ENCODE measurements around the gene WDR91. TPM values are rescaled to one million over a fixed set of nuclear protein-coding genes. Genes with fewer than 3 reads are reported as not detected.

The WDR91 gene
- total RNA-seq, 1 donor from 2014 or later = 15.0 TPM

DNA sequence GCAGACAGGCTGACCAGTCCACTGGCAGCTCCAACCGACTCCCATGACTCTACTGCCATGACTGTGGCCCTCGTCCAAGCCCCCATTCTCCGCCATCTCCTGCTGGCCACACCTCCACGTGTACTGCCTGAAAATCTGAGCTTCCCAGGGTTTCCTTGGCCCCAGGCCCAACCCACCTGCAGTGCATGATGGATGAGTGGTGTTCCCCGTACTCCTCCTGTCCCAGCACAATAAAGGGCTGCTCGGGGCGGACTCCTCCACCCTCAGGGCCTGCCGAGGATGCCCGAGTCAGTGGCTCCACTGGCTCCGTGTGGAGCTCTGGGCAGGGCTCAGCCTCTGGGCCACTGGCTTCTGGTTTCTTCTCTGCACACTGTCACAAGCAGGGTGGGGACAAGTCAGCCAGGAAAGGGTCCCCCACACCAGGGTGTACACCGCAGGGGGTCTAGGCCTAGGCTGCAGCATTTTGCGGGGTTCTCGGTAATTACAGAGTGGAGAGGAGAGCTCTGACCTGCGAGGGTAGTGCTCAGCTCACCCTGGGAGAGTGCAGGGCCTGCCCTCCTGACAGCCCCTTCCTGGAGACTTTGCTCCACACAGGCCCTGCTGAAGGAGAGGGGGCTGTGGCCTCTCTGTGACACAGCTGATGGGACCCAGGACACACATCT lies 15.2 kb downstream of the WDR91 start:
- no peak overlapping the region for H3K4me3 Mint-ChIP-seq
- H3K27ac Mint-ChIP-seq = no peak overlapping the region
- H3K36me3 Mint-ChIP-seq = peaks cover 48% of the 10 kb centered on the region
- H3K9me3 Mint-ChIP-seq = no peaks in the 10 kb centered on the region
- no peaks in the 10 kb centered on the region for H3K4me1 Mint-ChIP-seq
- TF ChIP-seq, protein P1, sequence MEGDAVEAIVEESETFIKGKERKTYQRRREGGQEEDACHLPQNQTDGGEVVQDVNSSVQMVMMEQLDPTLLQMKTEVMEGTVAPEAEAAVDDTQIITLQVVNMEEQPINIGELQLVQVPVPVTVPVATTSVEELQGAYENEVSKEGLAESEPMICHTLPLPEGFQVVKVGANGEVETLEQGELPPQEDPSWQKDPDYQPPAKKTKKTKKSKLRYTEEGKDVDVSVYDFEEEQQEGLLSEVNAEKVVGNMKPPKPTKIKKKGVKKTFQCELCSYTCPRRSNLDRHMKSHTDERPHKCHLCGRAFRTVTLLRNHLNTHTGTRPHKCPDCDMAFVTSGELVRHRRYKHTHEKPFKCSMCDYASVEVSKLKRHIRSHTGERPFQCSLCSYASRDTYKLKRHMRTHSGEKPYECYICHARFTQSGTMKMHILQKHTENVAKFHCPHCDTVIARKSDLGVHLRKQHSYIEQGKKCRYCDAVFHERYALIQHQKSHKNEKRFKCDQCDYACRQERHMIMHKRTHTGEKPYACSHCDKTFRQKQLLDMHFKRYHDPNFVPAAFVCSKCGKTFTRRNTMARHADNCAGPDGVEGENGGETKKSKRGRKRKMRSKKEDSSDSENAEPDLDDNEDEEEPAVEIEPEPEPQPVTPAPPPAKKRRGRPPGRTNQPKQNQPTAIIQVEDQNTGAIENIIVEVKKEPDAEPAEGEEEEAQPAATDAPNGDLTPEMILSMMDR (IDR thresholded peaks at IDR 0.05; ENCODE audit: unreplicated experiment) = no peak
- H3K27me3 Mint-ChIP-seq (ENCODE audit: low read depth) = no peaks in the 10 kb centered on the region
- DNase-seq (ENCODE audit: low spot score in 2 of 2, unreplicated experiment in 2 of 2) = no peak

DNA sequence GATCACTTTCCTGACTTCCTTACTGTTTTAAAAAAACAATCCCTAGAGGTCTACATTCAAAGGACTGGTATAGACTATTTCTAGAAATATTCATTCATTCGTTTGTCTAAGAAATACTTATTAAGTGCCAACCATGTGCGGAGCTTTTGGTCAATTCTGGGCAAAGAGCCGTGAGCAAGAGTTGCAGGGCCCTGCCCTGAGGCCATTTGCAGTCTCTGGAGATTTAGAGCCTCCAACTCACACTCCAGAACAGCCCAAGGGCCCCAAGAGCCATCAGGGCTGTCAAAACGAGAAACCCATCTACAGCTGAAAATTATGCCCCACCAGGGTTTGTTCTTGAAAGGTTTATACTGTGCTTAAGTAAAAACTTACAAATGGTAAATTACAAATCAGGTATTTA lies 16.2 kb downstream of the WDR91 start:
- TF ChIP-seq, protein P1 (IDR thresholded peaks at IDR 0.05; ENCODE audit: unreplicated experiment) = no peak
- Mint-ChIP-seq H3K9me3 (no peaks in the 10 kb centered on the region), H3K4me3 (no peak overlapping the region), H3K27ac (no peak overlapping the region), H3K27me3 (ENCODE audit: low read depth) (no peaks in the 10 kb centered on the region), H3K4me1 (peaks cover 4% of the 10 kb centered on the region), H3K36me3 (peaks cover 56% of the 10 kb centered on the region)
- no peak for DNase-seq (ENCODE audit: low spot score in 2 of 2, unreplicated experiment in 2 of 2)

DNA sequence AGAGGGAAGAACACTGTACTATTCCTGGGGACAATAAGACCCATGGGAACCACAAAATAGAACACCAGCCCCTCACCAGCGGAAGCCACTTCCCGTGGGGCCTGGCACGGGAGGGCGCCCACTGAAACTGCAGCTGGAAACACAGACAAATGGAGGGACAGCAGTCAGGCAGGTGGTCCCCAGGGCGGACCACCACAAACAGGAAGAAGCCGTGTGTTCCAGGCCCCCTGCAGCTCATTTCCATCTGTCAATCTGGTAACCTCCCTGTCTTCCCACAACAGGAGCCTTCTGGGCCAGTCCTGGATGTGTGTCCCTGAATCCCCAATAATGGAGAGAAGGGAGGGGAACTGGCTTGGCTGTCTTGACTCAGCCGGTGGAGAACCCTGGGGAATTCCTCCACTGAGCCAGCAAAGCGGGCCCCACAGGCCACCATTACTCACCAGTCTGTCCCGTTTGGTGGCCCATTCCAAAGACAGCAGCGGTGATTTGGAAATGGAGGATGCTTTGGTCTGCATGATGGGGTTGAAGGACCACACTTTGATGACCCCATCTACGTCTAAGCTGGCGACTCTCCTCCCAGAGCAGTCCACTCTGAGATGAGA lies 16.7 kb downstream of the WDR91 start:
- TF ChIP-seq, protein P1 (IDR thresholded peaks at IDR 0.05; ENCODE audit: unreplicated experiment) = no peak
- H3K9me3 Mint-ChIP-seq = no peaks in the 10 kb centered on the region
- H3K27ac Mint-ChIP-seq = no peak overlapping the region
- no peak for DNase-seq (ENCODE audit: low spot score in 2 of 2, unreplicated experiment in 2 of 2)
- peaks cover 9% of the 10 kb centered on the region for H3K4me1 Mint-ChIP-seq
- H3K4me3 Mint-ChIP-seq = no peak overlapping the region
- no peaks in the 10 kb centered on the region for H3K27me3 Mint-ChIP-seq (ENCODE audit: low read depth)
- peaks cover 56% of the 10 kb centered on the region for H3K36me3 Mint-ChIP-seq

DNA sequence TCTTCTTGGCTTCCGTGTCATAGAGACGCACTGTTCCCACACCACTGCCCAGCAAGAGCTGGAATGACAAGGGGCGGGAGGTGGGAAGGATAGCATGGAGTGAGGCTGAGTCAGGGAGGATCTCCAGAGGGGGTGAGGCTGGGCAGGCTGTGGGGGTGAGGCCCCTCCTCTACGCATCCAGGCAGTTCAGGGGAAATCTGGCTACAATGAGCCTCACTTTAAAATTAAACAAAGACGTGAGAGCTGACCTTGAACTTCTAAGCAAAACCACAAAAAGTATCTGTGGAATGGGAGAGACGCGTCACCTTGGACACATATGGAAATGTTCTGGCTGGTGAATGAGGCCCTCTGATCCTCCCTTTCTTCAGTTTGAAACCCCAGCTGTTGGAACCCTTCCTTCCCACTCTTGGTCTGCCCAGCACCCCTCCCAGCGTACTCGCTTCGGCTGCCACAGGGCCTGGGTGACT lies 17.7 kb downstream of the WDR91 start:
- no peak overlapping the region for H3K4me3 Mint-ChIP-seq
- H3K36me3 Mint-ChIP-seq = peaks cover 56% of the 10 kb centered on the region
- TF ChIP-seq, protein P1 (IDR thresholded peaks at IDR 0.05; ENCODE audit: unreplicated experiment) = no peak
- no peaks in the 10 kb centered on the region for H3K27me3 Mint-ChIP-seq (ENCODE audit: low read depth)
- DNase-seq (ENCODE audit: low spot score in 2 of 2, unreplicated experiment in 2 of 2) = no peak
- H3K4me1 Mint-ChIP-seq = peaks cover 11% of the 10 kb centered on the region
- no peak overlapping the region for H3K27ac Mint-ChIP-seq
- no peaks in the 10 kb centered on the region for H3K9me3 Mint-ChIP-seq

DNA sequence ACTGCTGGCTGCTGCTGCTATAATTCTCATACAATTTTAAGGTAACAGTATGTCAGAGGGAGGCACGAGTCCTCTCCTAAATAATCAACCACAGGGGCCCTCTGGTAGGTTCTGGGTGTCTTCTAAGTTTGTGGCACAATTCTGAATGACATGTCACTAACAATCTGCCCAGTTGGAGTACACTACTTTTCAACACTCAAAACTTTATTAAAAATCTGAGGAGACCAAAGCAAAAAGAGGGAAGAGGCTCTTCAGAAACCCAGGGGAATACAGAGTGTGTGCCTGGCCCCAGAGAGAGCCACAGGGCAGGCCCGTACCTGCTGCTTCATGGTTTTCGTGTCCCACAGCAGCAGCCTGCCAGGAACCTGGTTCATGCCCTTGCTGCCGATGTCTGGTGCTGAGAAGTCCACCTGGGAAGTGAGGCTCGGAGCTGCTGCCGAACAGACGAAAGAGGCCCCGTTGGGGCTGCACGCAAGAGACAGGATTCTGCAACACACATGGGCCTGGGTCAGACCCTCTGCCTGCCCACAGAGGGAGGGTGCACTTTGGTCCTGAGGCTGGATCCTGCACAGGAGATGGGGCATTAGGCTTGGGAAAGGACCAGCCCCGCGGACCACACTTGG lies 18.3 kb downstream of the WDR91 start:
- H3K9me3 Mint-ChIP-seq = no peaks in the 10 kb centered on the region
- H3K27me3 Mint-ChIP-seq (ENCODE audit: low read depth) = no peaks in the 10 kb centered on the region
- H3K4me3 Mint-ChIP-seq = no peak overlapping the region
- H3K27ac Mint-ChIP-seq = no peak overlapping the region
- H3K4me1 Mint-ChIP-seq = peaks cover 11% of the 10 kb centered on the region
- TF ChIP-seq, protein P1 (IDR thresholded peaks at IDR 0.05; ENCODE audit: unreplicated experiment) = no peak
- no peak for DNase-seq (ENCODE audit: low spot score in 2 of 2, unreplicated experiment in 2 of 2)
- H3K36me3 Mint-ChIP-seq = peaks cover 55% of the 10 kb centered on the region
